ENCODE data around the gene RPLP1. TPM values are rescaled to one million over a fixed set of nuclear protein-coding genes. Genes with fewer than 3 reads are reported as not detected.

Gene RPLP1
- total RNA-seq (2014; rRNA removed; shearing (Covaris generic)) = 252 and 393 TPM in 2 replicates

GRCh38 chr15:69452692-69453521, at the start of gene RPLP1:
RPLP1 (plus strand) TSS chr15:69452818; CDS start chr15:69452949, 131 bp downstream.
- peak within 1 kb of the TSS; percentile 97 for H3K4me3 ChIP-seq (ENCODE audit: insufficient read depth, low read depth, low read length)
- H3K27me3 ChIP-seq (ENCODE audit: control insufficient read depth, insufficient read depth, low read length) = no peaks in the 10 kb centered on the region
- DNase-seq = peak; percentile 97
- peaks cover 16% of the 10 kb centered on the region for H3K36me3 ChIP-seq (replicated peaks; ENCODE audit: control insufficient read depth, insufficient read depth, low read length)

- DNase-seq = no peak
- Histone ChIP-seq H3K4me3 (ENCODE audit: insufficient read depth, low read depth, low read length) (no peak overlapping the region), H3K27me3 (ENCODE audit: control insufficient read depth, insufficient read depth, low read length) (no peaks in the 10 kb centered on the region), H3K36me3 (replicated peaks; ENCODE audit: control insufficient read depth, insufficient read depth, low read length) (no peaks in the 10 kb centered on the region)
Measured at GRCh38 chr15:69403594-69403993, 49.0 kb upstream of the RPLP1 start.

- no peak for DNase-seq
- Histone ChIP-seq H3K36me3 (replicated peaks; ENCODE audit: control insufficient read depth, insufficient read depth, low read length) (no peaks in the 10 kb centered on the region), H3K4me3 (ENCODE audit: insufficient read depth, low read depth, low read length) (no peak overlapping the region), H3K27me3 (ENCODE audit: control insufficient read depth, insufficient read depth, low read length) (no peaks in the 10 kb centered on the region)
Measured at GRCh38 chr15:69405110-69405509, 47.5 kb upstream of the RPLP1 start.

- H3K27me3 ChIP-seq (ENCODE audit: control insufficient read depth, insufficient read depth, low read length) = no peaks in the 10 kb centered on the region
- DNase-seq = no peak
- no peaks in the 10 kb centered on the region for H3K36me3 ChIP-seq (replicated peaks; ENCODE audit: control insufficient read depth, insufficient read depth, low read length)
- H3K4me3 ChIP-seq (ENCODE audit: insufficient read depth, low read depth, low read length) = no peak overlapping the region
Measured at GRCh38 chr15:69407719-69408400, 44.8 kb upstream of the RPLP1 start.

- Histone ChIP-seq H3K4me3 (ENCODE audit: insufficient read depth, low read depth, low read length) (no peak overlapping the region), H3K27me3 (ENCODE audit: control insufficient read depth, insufficient read depth, low read length) (no peaks in the 10 kb centered on the region), H3K36me3 (replicated peaks; ENCODE audit: control insufficient read depth, insufficient read depth, low read length) (no peaks in the 10 kb centered on the region)
- no peak for DNase-seq
Measured at GRCh38 chr15:69408841-69409240, 43.8 kb upstream of the RPLP1 start.

- Histone ChIP-seq H3K36me3 (replicated peaks; ENCODE audit: control insufficient read depth, insufficient read depth, low read length) (no peaks in the 10 kb centered on the region), H3K27me3 (ENCODE audit: control insufficient read depth, insufficient read depth, low read length) (no peaks in the 10 kb centered on the region), H3K4me3 (ENCODE audit: insufficient read depth, low read depth, low read length) (no peak overlapping the region)
- DNase-seq = peak; percentile 59
Measured at GRCh38 chr15:69410248-69410874, 42.3 kb upstream of the RPLP1 start.

GRCh38 chr15:69412274-69412673, 40.3 kb upstream of the RPLP1 start:
- Histone ChIP-seq H3K36me3 (replicated peaks; ENCODE audit: control insufficient read depth, insufficient read depth, low read length) (peaks cover 2% of the 10 kb centered on the region; the same call in 1 of the 2 replicates), H3K4me3 (ENCODE audit: insufficient read depth, low read depth, low read length) (no peak overlapping the region), H3K27me3 (ENCODE audit: control insufficient read depth, insufficient read depth, low read length) (no peaks in the 10 kb centered on the region)
- DNase-seq = no peak

GRCh38 chr15:69412701-69413100, 39.9 kb upstream of the RPLP1 start:
- Histone ChIP-seq H3K4me3 (ENCODE audit: insufficient read depth, low read depth, low read length) (no peak overlapping the region), H3K36me3 (replicated peaks; ENCODE audit: control insufficient read depth, insufficient read depth, low read length) (peaks cover 4% of the 10 kb centered on the region; the same call in 1 of the 2 replicates), H3K27me3 (ENCODE audit: control insufficient read depth, insufficient read depth, low read length) (no peaks in the 10 kb centered on the region)
- no peak for DNase-seq

GRCh38 chr15:69413822-69414700, 38.6 kb upstream of the RPLP1 start, which contains the start of gene KIF23:
KIF23 (plus strand) TSS chr15:69414349; CDS start chr15:69414466, 117 bp downstream.
- DNase-seq = peak; percentile 96
- peak within 1 kb of the TSS; percentile 65 for H3K4me3 ChIP-seq (ENCODE audit: insufficient read depth, low read depth, low read length)
- peaks cover 13% of the 10 kb centered on the region for H3K36me3 ChIP-seq (replicated peaks; ENCODE audit: control insufficient read depth, insufficient read depth, low read length)
- no peaks in the 10 kb centered on the region for H3K27me3 ChIP-seq (ENCODE audit: control insufficient read depth, insufficient read depth, low read length)

GRCh38 chr15:69414701-69415167, 37.9 kb upstream of the RPLP1 start:
- Histone ChIP-seq H3K36me3 (replicated peaks; ENCODE audit: control insufficient read depth, insufficient read depth, low read length) (peaks cover 16% of the 10 kb centered on the region), H3K4me3 (ENCODE audit: insufficient read depth, low read depth, low read length) (peak overlapping the region; percentile 65), H3K27me3 (ENCODE audit: control insufficient read depth, insufficient read depth, low read length) (no peaks in the 10 kb centered on the region)
- peak; percentile 84 for DNase-seq

GRCh38 chr15:69415381-69415780, 37.2 kb upstream of the RPLP1 start:
- H3K27me3 ChIP-seq (ENCODE audit: control insufficient read depth, insufficient read depth, low read length) = no peaks in the 10 kb centered on the region
- H3K36me3 ChIP-seq (replicated peaks; ENCODE audit: control insufficient read depth, insufficient read depth, low read length) = peaks cover 21% of the 10 kb centered on the region
- DNase-seq = no peak
- H3K4me3 ChIP-seq (ENCODE audit: insufficient read depth, low read depth, low read length) = peak overlapping the region; percentile 65

GRCh38 chr15:69417581-69417980, 35.0 kb upstream of the RPLP1 start:
- DNase-seq = no peak
- Histone ChIP-seq H3K27me3 (ENCODE audit: control insufficient read depth, insufficient read depth, low read length) (no peaks in the 10 kb centered on the region), H3K4me3 (ENCODE audit: insufficient read depth, low read depth, low read length) (no peak overlapping the region), H3K36me3 (replicated peaks; ENCODE audit: control insufficient read depth, insufficient read depth, low read length) (peaks cover 30% of the 10 kb centered on the region)

GRCh38 chr15:69421498-69421897, 31.1 kb upstream of the RPLP1 start:
- no peak for DNase-seq
- Histone ChIP-seq H3K4me3 (ENCODE audit: insufficient read depth, low read depth, low read length) (no peak overlapping the region), H3K27me3 (ENCODE audit: control insufficient read depth, insufficient read depth, low read length) (no peaks in the 10 kb centered on the region), H3K36me3 (replicated peaks; ENCODE audit: control insufficient read depth, insufficient read depth, low read length) (peaks cover 49% of the 10 kb centered on the region)
